Panc1 (cell line): ENCODE data around the gene CUX1.

Source experiments
- POLR2AphosphoS5 ChIP-seq: IDR thresholded peaks from 2 replicates; pipeline ENCODE4 v1.6.1; 2012; ENCODE audit warnings: mild to moderate bottlenecking, low read depth, low read length, moderate library complexity
- SIN3A ChIP-seq: IDR thresholded peaks from 2 replicates; pipeline ENCODE4 v1.6.1; 2012; ENCODE audit warnings: low read depth, mild to moderate bottlenecking, low read length, moderate library complexity, borderline replicate concordance; ENCODE audit not compliant: insufficient read depth
- TF ChIP-seq, protein P1 (sequence below): fragments of 450-650 bp; IDR thresholded peaks from 2 replicates; pipeline ENCODE4 v1.5.1; 2017; ENCODE audit warnings: mild to moderate bottlenecking

DNA sequence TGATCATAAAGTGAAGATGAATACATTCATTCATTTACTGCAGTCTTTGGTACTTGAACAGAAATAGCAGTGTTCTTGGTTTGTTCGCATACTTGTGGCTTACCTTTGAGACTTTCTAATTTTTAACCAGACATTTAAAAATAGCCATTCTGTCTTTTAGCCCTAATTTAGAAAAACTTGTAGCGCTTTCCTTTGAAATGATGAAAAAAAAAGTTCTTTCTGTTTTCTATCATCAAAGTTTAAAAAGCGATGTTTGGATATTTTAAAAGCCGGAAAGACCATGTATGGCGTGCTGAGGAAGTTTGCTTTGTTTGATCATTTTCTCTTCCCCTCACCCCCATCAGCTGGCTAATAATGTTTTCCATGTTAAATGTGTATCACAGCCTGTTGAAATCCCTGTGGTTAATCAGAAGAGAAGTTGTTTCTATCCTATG lies 116.3 kb downstream of the CUX1 start:
- TF ChIP-seq, protein P1, sequence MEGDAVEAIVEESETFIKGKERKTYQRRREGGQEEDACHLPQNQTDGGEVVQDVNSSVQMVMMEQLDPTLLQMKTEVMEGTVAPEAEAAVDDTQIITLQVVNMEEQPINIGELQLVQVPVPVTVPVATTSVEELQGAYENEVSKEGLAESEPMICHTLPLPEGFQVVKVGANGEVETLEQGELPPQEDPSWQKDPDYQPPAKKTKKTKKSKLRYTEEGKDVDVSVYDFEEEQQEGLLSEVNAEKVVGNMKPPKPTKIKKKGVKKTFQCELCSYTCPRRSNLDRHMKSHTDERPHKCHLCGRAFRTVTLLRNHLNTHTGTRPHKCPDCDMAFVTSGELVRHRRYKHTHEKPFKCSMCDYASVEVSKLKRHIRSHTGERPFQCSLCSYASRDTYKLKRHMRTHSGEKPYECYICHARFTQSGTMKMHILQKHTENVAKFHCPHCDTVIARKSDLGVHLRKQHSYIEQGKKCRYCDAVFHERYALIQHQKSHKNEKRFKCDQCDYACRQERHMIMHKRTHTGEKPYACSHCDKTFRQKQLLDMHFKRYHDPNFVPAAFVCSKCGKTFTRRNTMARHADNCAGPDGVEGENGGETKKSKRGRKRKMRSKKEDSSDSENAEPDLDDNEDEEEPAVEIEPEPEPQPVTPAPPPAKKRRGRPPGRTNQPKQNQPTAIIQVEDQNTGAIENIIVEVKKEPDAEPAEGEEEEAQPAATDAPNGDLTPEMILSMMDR: no peak
- TF ChIP-seq POLR2AphosphoS5: no peak
- no peak for TF ChIP-seq SIN3A
